Type B pancreatic cell (in vitro differentiated cells): ENCODE data around the gene RAPGEF1. TPM values are rescaled to one million over a fixed set of nuclear protein-coding genes. Genes with fewer than 3 reads are reported as not detected.
A peak's percentile ranks its signal among the peaks of the same experiment; 100 is the strongest.

Source experiments
- DNase-seq: peaks from one replicate; pipeline ENCODE4 v3.0.0; 2021; ENCODE audit warnings: mixed read lengths; ENCODE audit not compliant: unreplicated experiment; ENCODE audit errors: extremely low spot score
- H3K27ac Mint-ChIP-seq: 2 replicates; pipeline ENCODE4 v1.8.0; 2021; ENCODE audit warnings: mild to moderate bottlenecking, mixed read lengths
- H3K27me3 Mint-ChIP-seq: 2 replicates; pipeline ENCODE4 v1.8.0; 2021; ENCODE audit warnings: mixed read lengths
- H3K36me3 Mint-ChIP-seq: 2 replicates; pipeline ENCODE4 v1.8.0; 2021; ENCODE audit warnings: mixed read lengths
- H3K4me1 Mint-ChIP-seq: one replicate; pipeline ENCODE4 v1.8.0; 2021; ENCODE audit warnings: mixed read lengths; ENCODE audit not compliant: unreplicated experiment
- H3K4me3 Mint-ChIP-seq: 2 replicates; pipeline ENCODE4 v1.8.0; 2021; ENCODE audit warnings: mild to moderate bottlenecking, mixed read lengths
- H3K9me3 Mint-ChIP-seq: 2 replicates; pipeline ENCODE4 v1.8.0; 2021; ENCODE audit warnings: mixed read lengths
- CTCF ChIP-seq: fragments of 200-600 bp; sonication (generic); conservative IDR thresholded peaks from 2 replicates; pipeline ENCODE4 v1.5.0; 2021; ENCODE audit warnings: antibody characterized with exemption, mild to moderate bottlenecking
- total RNA-seq: library from RNA; stranded (reverse); gene quantifications from 2 replicates; pipeline ENCODE4 v1.2.1, GENCODE V29; 2021; ENCODE audit warnings: low replicate concordance

RAPGEF1 gene
- total RNA-seq, 1 donor from 2014 or later = 45.9 TPM

DNA sequence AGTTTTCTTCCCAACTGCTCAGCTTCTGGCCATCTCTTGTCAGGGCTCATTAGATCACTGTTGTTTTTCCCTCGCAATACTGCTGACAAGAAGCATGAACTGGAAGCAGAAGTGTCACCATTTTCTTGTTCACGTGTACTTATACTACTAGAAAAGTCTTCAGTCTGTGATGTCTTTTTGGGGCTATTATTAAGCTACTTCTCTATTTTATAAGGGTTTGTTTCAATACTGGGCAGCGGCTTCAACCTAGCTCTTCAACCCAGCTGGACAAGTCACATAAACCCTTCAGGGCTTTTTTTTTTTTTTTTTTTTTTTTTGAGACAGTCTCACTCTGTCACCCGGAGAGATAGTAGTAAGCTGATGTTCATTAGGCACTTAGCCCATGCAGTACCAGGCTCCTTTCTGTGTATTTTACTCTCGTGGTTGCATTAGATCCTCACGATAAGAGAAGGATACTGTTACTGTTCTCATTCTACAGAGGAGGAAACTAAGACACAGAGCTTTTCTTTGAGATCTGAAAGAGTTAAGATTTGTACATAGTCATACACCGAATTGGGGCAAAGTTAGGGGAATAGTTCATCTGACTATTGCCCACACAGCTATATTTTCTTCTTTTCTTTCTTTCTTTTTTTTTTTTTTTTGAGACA lies 20.5 kb downstream of the RAPGEF1 start:
- Mint-ChIP-seq H3K9me3 (no peaks in the 10 kb centered on the region), H3K4me3 (no peak overlapping the region), H3K27ac (no peak overlapping the region), H3K27me3 (no peaks in the 10 kb centered on the region), H3K36me3 (peaks cover 18% of the 10 kb centered on the region), H3K4me1 (peaks cover 39% of the 10 kb centered on the region)
- no peak for TF ChIP-seq CTCF
- no peak for DNase-seq

DNA sequence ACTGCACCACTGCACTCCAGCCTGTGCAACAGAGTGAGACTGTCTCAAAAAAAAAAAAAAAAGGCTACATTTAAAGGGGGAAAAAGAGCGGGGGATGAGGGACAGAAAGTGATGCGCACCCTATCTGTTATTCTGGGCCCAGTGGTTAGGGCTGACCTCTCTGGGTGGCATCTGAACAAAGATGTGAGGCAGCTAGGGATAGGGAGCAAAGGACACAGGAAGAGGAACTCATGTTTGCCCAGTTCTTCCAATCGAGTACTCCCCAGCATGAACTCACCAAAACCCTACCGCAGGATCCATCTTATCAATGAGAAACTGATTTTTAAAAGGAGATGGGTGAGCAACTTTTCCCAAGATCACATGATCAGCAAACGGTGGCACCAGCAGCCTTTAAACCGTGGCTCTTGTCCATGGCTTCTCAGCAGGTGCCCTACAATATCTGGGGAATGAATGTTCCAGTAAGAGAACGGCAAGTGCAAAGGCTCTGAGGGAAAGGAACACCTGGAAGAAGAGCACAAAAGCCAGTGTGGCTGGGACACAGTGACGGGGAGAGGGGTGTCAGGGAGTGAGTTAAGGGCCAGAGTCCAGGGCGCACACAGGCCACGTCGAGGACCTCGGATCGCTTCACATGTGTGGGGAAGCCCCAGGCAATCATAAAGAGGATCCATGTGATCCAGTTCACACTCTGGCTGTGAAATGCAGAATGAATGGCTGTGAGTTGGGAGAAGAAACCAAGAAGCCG lies 22.0 kb downstream of the RAPGEF1 start:
- Mint-ChIP-seq H3K27ac (peak overlapping the region; percentile 55), H3K4me3 (no peak overlapping the region), H3K4me1 (peaks cover 46% of the 10 kb centered on the region), H3K27me3 (no peaks in the 10 kb centered on the region), H3K9me3 (no peaks in the 10 kb centered on the region), H3K36me3 (peaks cover 18% of the 10 kb centered on the region)
- TF ChIP-seq CTCF = no peak
- DNase-seq = no peak

DNA sequence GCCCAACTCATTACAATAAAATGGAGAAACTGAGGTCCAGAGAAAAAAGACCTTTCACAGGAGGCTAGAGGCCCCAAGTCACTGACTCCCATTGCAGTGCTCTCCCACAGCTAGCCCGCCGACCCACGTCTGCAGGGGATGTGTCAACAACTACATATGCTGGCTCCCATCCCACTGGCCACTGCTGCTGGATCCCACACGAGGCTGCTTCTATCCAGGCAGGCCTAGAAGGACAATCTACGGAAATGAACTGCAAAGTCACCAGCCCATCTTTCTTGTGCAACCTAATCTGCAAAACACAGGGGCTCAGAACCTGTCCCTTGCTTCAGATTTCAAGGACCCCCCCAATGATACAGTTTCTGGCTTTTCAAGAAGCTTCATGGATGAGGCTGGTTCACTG lies 24.0 kb downstream of the RAPGEF1 start:
- no peak for TF ChIP-seq CTCF
- Mint-ChIP-seq H3K36me3 (peaks cover 17% of the 10 kb centered on the region), H3K9me3 (no peaks in the 10 kb centered on the region), H3K27me3 (no peaks in the 10 kb centered on the region), H3K4me3 (no peak overlapping the region), H3K4me1 (peaks cover 41% of the 10 kb centered on the region), H3K27ac (no peak overlapping the region)
- no peak for DNase-seq

DNA sequence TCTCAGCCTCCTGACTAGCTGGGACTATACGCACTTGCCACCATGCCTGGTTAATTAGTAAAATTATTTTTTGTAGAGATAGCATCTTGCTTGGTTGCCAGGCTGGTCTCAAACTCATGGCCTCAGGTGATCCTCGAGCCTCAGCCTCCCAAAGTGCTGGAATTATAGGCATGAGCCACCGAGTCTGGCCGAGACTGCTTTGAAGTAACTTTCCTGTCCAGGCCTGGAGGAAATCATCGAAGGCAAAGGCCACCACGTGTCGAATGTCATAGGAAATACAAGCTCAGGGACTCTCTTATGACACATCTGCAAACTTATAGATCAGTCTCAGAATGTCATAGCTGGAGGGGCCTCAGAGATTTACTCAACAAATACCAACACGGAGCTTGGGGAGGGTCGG lies 25.1 kb downstream of the RAPGEF1 start:
- Mint-ChIP-seq H3K27ac (no peak overlapping the region), H3K4me1 (peaks cover 38% of the 10 kb centered on the region), H3K27me3 (no peaks in the 10 kb centered on the region), H3K36me3 (peaks cover 15% of the 10 kb centered on the region), H3K9me3 (no peaks in the 10 kb centered on the region), H3K4me3 (no peak overlapping the region)
- TF ChIP-seq CTCF = no peak
- DNase-seq = no peak

GRCh38 chr9:131714161-131714646 lies 25.7 kb downstream of the RAPGEF1 start:
- peaks cover 44% of the 10 kb centered on the region for H3K4me1 Mint-ChIP-seq
- no peak overlapping the region for H3K4me3 Mint-ChIP-seq
- TF ChIP-seq CTCF = no peak

More at GRCh38 chr9:131714161-131714646, 25.7 kb downstream of the RAPGEF1 start:
- Mint-ChIP-seq H3K27ac (peak overlapping the region; percentile 66), H3K9me3 (no peaks in the 10 kb centered on the region), H3K36me3 (peaks cover 15% of the 10 kb centered on the region), H3K27me3 (no peaks in the 10 kb centered on the region)
- DNase-seq = no peak
